Gastroesophageal sphincter (tissue), 4 donors: ENCODE results near the gene ZBTB21. TPM values are rescaled to one million over a fixed set of nuclear protein-coding genes. Genes with fewer than 3 reads are reported as not detected.
A peak's percentile ranks its signal among the peaks of the same experiment; 100 is the strongest.

Experiments
- ATAC-seq: fragments of 150-250 bp; one replicate; pipeline ENCODE4 v1.9.1; 2016; ENCODE audit warnings: mild to moderate bottlenecking, moderate library complexity
- H3K27ac ChIP-seq, 4 donors: fragments of 200-600 bp; sonication (generic) in 3 of 4; 1 replicate in 3 of 4; 2 replicates in 1 of 4; pipeline ENCODE4 v1.5.1; 2016 to 2019
- H3K27me3 ChIP-seq: fragments of 200-600 bp; sonication (generic); one replicate; pipeline ENCODE4 v1.5.1; 2019
- H3K36me3 ChIP-seq, 2 donors: fragments of 200-600 bp; sonication (generic); one replicate each; pipeline ENCODE4 v1.5.1; 2019; ENCODE audit warnings: control low read depth in 1 of 2
- H3K4me1 ChIP-seq, 3 donors: fragments of 200-600 bp; sonication (generic); 1 replicate in 2 of 3; 2 replicates in 1 of 3; pipeline ENCODE4 v1.5.1; 2016 to 2019; ENCODE audit warnings: control low read depth in 2 of 3
- H3K4me3 ChIP-seq, 2 donors: fragments of 200-600 bp; sonication (generic); one replicate each; pipeline ENCODE4 v1.5.1; 2019; ENCODE audit warnings: mild to moderate bottlenecking in 1 of 2, moderate library complexity in 1 of 2
- H3K9me3 ChIP-seq, 3 donors: fragments of 200-600 bp; sonication (generic); one replicate each; pipeline ENCODE4 v1.5.1; 2017 to 2019; ENCODE audit warnings: control low read depth in 2 of 3
- CTCF ChIP-seq, 4 experiments: fragments of 200-600 bp in 2 of 4; fragments of 450-650 bp in 2 of 4; sonication (generic) in 1 of 4; IDR thresholded peaks; one replicate each; pipeline ENCODE4 v1.5.1; 2017 to 2019; ENCODE audit warnings: antibody characterized with exemption in 4 of 4, mild to moderate bottlenecking in 2 of 4, moderate library complexity in 2 of 4
- EP300 ChIP-seq: sonication (generic); formaldehyde crosslinking; IDR thresholded peaks from one replicate; pipeline ENCODE4 v1.6.1; 2017; ENCODE audit warnings: antibody characterized with exemption, mild to moderate bottlenecking
- POLR2A ChIP-seq, 2 donors: fragments of 450-650 bp; IDR thresholded peaks; one replicate each; pipeline ENCODE4 v1.6.1; 2017; ENCODE audit warnings: antibody characterized with exemption in 2 of 2, mild to moderate bottlenecking in 2 of 2, moderate library complexity in 1 of 2
- POLR2AphosphoS5 ChIP-seq: sonication (generic); formaldehyde crosslinking; IDR thresholded peaks from one replicate; pipeline ENCODE4 v1.6.1; 2017; ENCODE audit warnings: antibody characterized with exemption
- WGBS, 2 donors: methylation state at CpG; one replicate each; pipeline ENCODE4 v1.1.5; 2018; ENCODE audit warnings: low coverage in 1 of 2; 5-methylcytosine and 5-hydroxymethylcytosine counted together
- total RNA-seq, 4 donors: library from RNA; depleted of rRNA; stranded (reverse); fragments of >200 nt; gene quantifications; one replicate each; pipeline ENCODE4 v1.1.0, GENCODE V29; 2016

The ZBTB21 gene
- total RNA-seq, 4 donors from 2014 or later = 6.6 to 14.1 (median 9.4) TPM

GRCh38 chr21:41958886-41959563 lies 51.1 kb downstream of the ZBTB21 start:
- peak overlapping the region in 3 of 4 donors; percentile 41 to 74 (median 68) for H3K27ac ChIP-seq
- H3K27me3 ChIP-seq = peaks cover 9% of the 10 kb centered on the region
- H3K36me3 ChIP-seq = no peaks in the 10 kb centered on the region
- H3K4me1 ChIP-seq = peaks cover 0 to 25% (median 9%) of the 10 kb centered on the region in 3 donors
- H3K4me3 ChIP-seq = no peak overlapping the region
- TF ChIP-seq EP300 (no peak), POLR2AphosphoS5 (peak; percentile 62)
- H3K9me3 ChIP-seq = no peaks in the 10 kb centered on the region
- ATAC-seq = no peak
- WGBS, 2 donors = 67 to 100% methylated on average over 1 of the region's 16 CpGs

- WGBS, 2 donors = 21 to 33% methylated on average over 4 to 9 of the region's 24 CpGs
These were observed 52.0 kb downstream of the ZBTB21 start for GRCh38 chr21:41957991-41958766.

GRCh38 chr21:41956926-41957729 lies 53.0 kb downstream of the ZBTB21 start:
- TF ChIP-seq POLR2A (IDR thresholded peaks at IDR 0.05) = no peak
- no peak for TF ChIP-seq POLR2AphosphoS5
- no peak for TF ChIP-seq EP300
- TF ChIP-seq CTCF (IDR thresholded peaks at IDR 0.05) = no peak
- WGBS, 2 donors = 71 to 87% methylated on average over 7 to 9 of the region's 9 CpGs
- peak overlapping the region in 2 of 4 donors; percentile 41 to 74 for H3K27ac ChIP-seq
- peaks cover 0 to 39% (median 19%) of the 10 kb centered on the region in 3 donors for H3K4me1 ChIP-seq
- no peaks in the 10 kb centered on the region for H3K27me3 ChIP-seq
- no peaks in the 10 kb centered on the region for H3K36me3 ChIP-seq
- ATAC-seq = no peak
- H3K4me3 ChIP-seq = no peak overlapping the region
- H3K9me3 ChIP-seq = no peaks in the 10 kb centered on the region

More at GRCh38 chr21:41957991-41958766, 52.0 kb downstream of the ZBTB21 start:
- no peaks in the 10 kb centered on the region for H3K9me3 ChIP-seq
- TF ChIP-seq CTCF (IDR thresholded peaks at IDR 0.05) (peak in 3 of 4 experiments; percentile 40 to 52 (median 43)), EP300 (no peak), POLR2A (IDR thresholded peaks at IDR 0.05) (no peak), POLR2AphosphoS5 (peak; percentile 85)
- no peaks in the 10 kb centered on the region for H3K36me3 ChIP-seq
- no peak overlapping the region for H3K4me3 ChIP-seq
- H3K27ac ChIP-seq = peak overlapping the region in 3 of 4 donors; percentile 41 to 74 (median 68)
- H3K27me3 ChIP-seq = peaks cover 9% of the 10 kb centered on the region
- peaks cover 0 to 28% (median 9%) of the 10 kb centered on the region in 3 donors for H3K4me1 ChIP-seq
- ATAC-seq = peak; percentile 59

- no peak overlapping the region for H3K27ac ChIP-seq
- peaks cover 0 to 55% (median 20%) of the 10 kb centered on the region in 3 donors for H3K4me1 ChIP-seq
These were observed 54.6 kb downstream of the ZBTB21 start for GRCh38 chr21:41955516-41955915.

More at GRCh38 chr21:41955516-41955915, 54.6 kb downstream of the ZBTB21 start:
- TF ChIP-seq POLR2A (IDR thresholded peaks at IDR 0.05) = no peak
- no peak for TF ChIP-seq CTCF (IDR thresholded peaks at IDR 0.05)
- Histone ChIP-seq H3K36me3 (no peaks in the 10 kb centered on the region), H3K27me3 (no peaks in the 10 kb centered on the region), H3K4me3 (no peak overlapping the region), H3K9me3 (no peaks in the 10 kb centered on the region)
- WGBS, 2 donors = 79 to 97% methylated on average over 5 of the region's 10 CpGs
- ATAC-seq = no peak
